GM12801 (cell line): ENCODE data around the gene NAPA.

Experiments used
- TF ChIP-seq, protein P1 (sequence below): IDR thresholded peaks from one replicate; pipeline ENCODE4 v1.5.1; 2011; ENCODE audit warnings: control low read depth; ENCODE audit not compliant: insufficient read length; ENCODE audit errors: extremely low read depth

The NAPA gene

DNA sequence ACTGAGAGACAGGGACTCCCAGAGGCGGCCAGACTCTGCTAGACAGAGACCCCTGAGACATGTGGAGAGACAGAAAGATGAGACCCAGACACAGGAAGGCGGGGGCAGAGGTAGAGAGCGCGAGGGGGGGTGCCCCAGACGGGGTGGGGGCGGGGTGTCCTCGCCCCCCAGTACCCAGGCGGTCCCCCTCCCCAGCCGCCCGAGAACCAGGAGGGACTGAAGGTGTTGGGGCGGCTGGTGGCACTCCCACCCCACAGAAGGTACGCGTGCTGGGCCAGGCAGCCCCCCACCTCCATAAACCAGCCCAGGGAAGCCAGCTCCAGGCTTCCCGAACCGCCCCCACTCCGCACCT, 43.5 kb downstream of the NAPA start:
- TF ChIP-seq, protein P1, sequence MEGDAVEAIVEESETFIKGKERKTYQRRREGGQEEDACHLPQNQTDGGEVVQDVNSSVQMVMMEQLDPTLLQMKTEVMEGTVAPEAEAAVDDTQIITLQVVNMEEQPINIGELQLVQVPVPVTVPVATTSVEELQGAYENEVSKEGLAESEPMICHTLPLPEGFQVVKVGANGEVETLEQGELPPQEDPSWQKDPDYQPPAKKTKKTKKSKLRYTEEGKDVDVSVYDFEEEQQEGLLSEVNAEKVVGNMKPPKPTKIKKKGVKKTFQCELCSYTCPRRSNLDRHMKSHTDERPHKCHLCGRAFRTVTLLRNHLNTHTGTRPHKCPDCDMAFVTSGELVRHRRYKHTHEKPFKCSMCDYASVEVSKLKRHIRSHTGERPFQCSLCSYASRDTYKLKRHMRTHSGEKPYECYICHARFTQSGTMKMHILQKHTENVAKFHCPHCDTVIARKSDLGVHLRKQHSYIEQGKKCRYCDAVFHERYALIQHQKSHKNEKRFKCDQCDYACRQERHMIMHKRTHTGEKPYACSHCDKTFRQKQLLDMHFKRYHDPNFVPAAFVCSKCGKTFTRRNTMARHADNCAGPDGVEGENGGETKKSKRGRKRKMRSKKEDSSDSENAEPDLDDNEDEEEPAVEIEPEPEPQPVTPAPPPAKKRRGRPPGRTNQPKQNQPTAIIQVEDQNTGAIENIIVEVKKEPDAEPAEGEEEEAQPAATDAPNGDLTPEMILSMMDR: no peak

DNA sequence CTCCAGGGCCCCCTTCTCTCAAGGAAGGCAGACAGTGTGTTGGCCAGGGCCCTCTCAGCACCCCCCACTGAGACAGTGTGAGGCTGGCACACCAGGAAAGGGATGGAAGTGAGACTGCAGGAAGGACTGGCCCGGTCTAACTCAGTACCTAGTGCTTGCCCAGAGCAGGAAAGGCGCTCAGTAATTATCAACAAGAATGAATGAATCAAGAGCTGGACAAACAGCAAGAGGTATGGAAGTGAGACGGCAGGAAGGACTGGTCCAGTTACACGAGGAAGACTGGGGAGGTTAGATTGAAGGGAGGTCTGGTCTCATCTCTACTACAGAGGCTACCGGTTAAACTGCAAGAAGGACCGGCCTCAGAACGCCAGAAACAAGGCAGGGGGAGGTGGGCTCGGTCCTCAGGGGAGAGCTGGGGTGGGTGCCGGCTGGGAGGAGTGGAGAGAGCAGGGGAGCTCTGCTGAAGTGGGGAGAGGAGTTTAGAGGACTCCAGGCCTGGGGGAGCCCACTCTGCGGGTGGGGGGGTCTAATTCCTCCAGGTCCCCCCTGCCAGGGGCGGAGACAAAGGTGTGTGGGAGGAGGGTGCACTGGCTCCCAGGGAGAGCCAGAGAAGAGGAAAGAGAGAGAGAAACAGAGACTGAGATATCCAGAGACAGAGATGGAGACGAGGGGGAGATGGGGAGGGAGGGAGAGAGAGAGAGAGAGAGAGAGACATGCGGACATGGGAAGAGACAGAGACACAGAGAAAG, 44.2 kb downstream of the NAPA start:
- TF ChIP-seq, protein P1: no peak

DNA sequence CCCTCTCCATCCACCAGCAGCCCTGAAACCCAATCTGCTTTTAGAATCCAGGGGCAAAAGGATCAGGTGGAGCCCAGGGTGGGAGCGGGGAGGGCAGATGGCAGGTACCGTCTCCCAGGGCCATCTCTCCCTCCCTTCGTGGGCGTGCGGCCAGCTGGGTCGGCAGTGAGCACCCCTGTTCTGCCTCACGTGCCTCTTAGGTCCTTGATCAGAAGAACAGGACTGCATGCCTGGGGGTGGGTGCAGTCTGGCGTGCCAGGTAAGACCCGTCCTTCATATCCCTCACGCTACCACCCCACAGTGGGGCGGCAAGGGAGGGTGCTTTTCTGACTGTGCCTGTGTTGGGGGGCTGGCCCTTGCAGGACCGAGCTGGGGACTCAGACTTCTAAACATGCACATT, 45.1 kb downstream of the NAPA start:
- TF ChIP-seq, protein P1: no peak

DNA sequence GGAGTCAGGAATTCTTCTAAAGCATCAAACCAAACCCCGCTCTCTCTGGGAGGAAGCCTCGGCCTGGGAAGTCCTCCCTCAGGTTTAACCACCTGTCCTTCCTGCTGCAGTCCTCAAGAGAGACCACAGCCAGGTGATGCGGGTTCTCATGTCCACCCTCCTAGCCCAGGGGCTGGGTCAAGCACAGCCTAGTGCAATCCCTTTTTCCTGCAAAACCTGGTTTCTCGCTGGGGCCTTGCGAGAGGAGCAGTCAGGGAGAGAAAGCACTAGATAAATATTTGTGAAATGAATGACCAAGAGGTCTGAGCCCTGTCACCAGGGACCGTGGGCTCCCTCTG, 45.5 kb downstream of the NAPA start:
- TF ChIP-seq, protein P1: no peak

DNA sequence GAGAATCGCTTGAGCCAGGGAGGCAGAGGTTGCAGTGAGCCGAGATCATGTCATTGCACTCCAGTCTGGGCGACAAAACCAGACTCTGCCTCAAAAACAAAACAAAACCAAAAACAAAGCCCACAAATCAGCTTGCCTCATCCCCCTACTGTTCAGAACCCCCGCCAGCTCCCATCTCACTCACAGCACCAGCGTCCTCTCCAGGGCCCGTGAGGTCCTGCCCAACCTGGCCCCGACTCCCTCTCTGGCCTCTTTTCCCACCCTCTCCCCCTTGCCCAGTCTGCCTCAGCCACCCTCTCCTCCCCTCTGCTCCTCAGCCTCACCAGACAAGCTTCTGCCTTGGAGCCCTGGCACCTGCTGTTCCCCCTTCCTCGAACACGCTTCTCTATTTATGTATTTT, 46.9 kb downstream of the NAPA start:
- TF ChIP-seq, protein P1: no peak

DNA sequence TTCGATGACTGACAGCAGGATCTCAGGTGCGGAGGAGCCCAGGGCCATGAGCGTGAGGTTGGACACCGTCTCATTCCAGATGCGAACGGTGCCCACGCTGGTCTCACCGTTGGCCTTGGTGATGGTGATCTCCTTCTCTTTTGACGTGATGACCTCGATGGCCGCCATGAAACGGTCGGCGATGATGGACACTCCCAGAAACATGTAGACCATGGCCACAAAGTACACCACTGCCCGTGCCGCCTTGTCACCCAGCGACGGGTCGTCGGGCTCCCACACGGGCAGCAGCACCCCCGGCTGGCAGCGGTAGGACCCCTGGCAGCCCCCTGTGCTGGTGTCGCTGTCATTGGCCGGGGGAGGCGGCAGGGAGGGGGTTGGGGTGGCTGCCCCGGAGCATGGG, 48.9 kb downstream of the NAPA start:
- TF ChIP-seq, protein P1: no peak

DNA sequence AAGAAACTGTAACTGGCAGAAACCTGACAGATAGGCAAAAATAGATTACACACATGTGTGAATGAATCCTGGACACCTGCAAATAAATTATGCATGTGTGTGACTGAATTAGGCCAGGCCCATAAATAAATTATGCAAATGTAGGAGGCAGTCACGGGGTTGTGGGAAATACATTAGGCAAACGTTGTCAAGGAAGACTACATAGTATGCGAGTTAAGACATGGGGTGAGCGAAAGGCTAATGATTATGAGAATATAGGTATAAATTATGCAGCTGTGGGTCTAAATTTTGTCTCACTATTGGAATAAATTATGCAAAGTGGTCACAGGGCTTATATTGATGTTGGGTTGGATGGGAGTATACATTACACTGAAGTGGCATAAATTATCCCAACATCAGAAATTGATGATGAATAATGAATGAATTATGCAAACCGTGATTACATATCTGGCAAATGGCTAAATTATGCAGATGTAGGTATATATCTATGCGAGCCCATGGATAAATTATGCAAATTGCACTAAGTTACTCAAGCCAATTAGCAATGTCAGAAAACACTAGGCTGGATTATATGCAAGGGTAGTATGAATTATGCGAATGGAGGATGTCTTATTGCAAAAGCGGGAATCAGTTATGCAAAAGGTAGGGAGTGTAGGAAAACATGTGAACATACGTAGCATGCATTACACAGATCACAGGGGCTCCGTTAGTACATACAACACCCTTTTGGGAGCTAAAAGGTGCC, 50.0 kb downstream of the NAPA start:
- TF ChIP-seq, protein P1: no peak
